Cardiac muscle cell (in vitro differentiated cells and primary cell): ENCODE data around the gene EID3. TPM values are rescaled to one million over a fixed set of nuclear protein-coding genes. Genes with fewer than 3 reads are reported as not detected.

Experiments used
- DNase-seq, 2 donors: peaks; one replicate each; pipeline versions ENCODE4 v3.0.0 to v3.0.0-alpha.2; 2010 to 2017; ENCODE audit warnings: low read depth in 1 of 2, low spot score in 1 of 2
- H3K27ac ChIP-seq: fragments of 200-600 bp; sonication (generic); 2 replicates; pipeline ENCODE4 v1.5.1; 2016
- H3K27me3 ChIP-seq: fragments of 200-600 bp; sonication (generic); 2 replicates; pipeline ENCODE4 v1.6.0; 2016; ENCODE audit warnings: control low read depth
- H3K36me3 ChIP-seq: fragments of 200-600 bp; sonication (generic); 2 replicates; pipeline ENCODE4 v1.5.1; 2016; ENCODE audit warnings: control low read depth
- H3K4me1 ChIP-seq: fragments of 200-600 bp; sonication (generic); 2 replicates; pipeline ENCODE4 v1.8.1; 2017; ENCODE audit warnings: low read depth, mild to moderate bottlenecking, mixed run types
- H3K4me3 ChIP-seq: fragments of 200-600 bp; sonication (generic); 2 replicates; pipeline ENCODE4 v1.5.1; 2016; ENCODE audit warnings: mild to moderate bottlenecking
- H3K9me3 ChIP-seq: fragments of 200-600 bp; sonication (generic); 2 replicates; pipeline ENCODE4 v1.5.1; 2017; ENCODE audit warnings: low read depth, mild to moderate bottlenecking, control low read depth
- polyA plus RNA-seq: library from polyadenylated mRNA; unstranded; fragments of >200 nt; fragmentation: Nextera tagmentation; extraction: Ambion mirVana; gene quantifications from 2 replicates; pipeline ENCODE4 v1.2.1, GENCODE V29; 2016
- total RNA-seq: library from RNA; depleted of rRNA; stranded (reverse); fragments of >200 nt; gene quantifications from 2 replicates; pipeline ENCODE4 v1.2.3, GENCODE V29; 2016
- TF ChIP-seq, protein P1 (sequence below): IDR thresholded peaks from 2 replicates; pipeline ENCODE4 v1.5.1; 2012; ENCODE audit warnings: low read depth, mild to moderate bottlenecking, low read length

EID3 gene
- total and polyA plus RNA-seq, 2 experiments from 2014 or later = 3.0 to 3.3 TPM

DNA sequence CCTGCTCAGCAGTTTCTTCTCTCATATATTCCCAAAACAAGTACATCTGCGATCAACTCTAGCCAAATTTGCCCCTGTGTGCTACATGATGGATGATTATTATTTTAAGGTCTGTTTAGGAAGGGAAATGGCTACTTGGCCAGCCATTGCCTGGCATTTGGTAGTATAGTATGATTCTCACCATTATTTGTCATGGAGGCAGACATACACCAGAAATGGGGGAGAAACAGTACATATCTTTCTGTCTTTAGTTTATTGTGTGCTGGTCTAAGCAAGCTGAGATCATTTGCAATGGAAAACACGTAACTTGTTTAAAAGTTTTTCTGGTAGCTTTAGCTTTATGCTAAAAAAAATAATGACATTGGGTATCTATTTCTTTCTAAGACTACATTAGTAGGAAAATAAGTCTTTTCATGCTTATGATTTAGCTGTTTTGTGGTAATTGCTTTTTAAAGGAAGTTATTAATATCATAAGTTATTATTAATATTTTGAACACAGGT, 45.5 kb downstream of the EID3 start:
- TF ChIP-seq, protein P1, sequence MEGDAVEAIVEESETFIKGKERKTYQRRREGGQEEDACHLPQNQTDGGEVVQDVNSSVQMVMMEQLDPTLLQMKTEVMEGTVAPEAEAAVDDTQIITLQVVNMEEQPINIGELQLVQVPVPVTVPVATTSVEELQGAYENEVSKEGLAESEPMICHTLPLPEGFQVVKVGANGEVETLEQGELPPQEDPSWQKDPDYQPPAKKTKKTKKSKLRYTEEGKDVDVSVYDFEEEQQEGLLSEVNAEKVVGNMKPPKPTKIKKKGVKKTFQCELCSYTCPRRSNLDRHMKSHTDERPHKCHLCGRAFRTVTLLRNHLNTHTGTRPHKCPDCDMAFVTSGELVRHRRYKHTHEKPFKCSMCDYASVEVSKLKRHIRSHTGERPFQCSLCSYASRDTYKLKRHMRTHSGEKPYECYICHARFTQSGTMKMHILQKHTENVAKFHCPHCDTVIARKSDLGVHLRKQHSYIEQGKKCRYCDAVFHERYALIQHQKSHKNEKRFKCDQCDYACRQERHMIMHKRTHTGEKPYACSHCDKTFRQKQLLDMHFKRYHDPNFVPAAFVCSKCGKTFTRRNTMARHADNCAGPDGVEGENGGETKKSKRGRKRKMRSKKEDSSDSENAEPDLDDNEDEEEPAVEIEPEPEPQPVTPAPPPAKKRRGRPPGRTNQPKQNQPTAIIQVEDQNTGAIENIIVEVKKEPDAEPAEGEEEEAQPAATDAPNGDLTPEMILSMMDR = no peak
- no peak for DNase-seq
- Histone ChIP-seq H3K27ac (no peak overlapping the region), H3K36me3 (peaks cover 19% of the 10 kb centered on the region), H3K9me3 (no peaks in the 10 kb centered on the region), H3K4me1 (no peaks in the 10 kb centered on the region), H3K27me3 (no peaks in the 10 kb centered on the region), H3K4me3 (no peak overlapping the region)

DNA sequence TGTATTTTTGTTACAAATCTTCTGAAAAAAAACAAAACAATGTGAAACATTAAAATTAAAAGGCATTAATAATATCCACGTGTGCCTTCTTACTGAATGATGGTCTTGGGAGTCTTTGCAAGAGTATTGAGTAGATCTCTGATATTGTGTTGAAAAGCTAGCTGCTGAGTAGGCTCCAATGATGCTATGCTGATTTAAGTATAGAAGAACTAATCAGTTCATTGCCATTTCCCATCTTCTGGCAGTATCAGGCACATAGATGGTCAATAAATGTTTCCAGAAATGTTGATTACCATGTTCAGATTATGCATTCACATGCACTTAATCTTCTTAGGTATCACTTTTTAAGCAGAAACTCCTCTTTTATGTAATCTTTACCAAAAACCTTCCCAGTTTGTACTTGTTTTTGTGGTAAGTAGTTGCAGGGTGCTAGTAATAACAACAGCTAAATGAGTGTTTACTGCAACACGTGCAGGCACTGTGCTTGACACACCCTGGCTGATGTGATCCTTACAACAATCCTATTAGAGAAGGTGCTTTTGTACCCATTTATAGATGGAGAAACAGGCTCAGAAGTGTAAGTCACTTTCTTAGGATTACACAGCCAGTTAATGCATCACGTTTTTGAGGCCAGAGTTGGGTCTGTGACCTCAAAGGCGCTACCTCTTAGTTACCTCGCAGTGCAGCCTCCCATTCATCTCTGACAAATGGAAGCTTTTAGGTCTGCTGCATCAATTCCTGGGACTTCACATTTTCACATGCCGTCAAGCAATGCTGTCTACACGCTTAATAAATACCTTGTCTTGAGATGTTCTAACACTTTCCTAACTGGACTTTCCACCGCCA, 46.9 kb downstream of the EID3 start:
- H3K4me3 ChIP-seq = no peak overlapping the region
- DNase-seq = no peak
- TF ChIP-seq, protein P1 = no peak
- no peaks in the 10 kb centered on the region for H3K4me1 ChIP-seq
- H3K9me3 ChIP-seq = no peaks in the 10 kb centered on the region
- H3K27ac ChIP-seq = peak overlapping the region; percentile 33
- peaks cover 15% of the 10 kb centered on the region for H3K36me3 ChIP-seq
- no peaks in the 10 kb centered on the region for H3K27me3 ChIP-seq

DNA sequence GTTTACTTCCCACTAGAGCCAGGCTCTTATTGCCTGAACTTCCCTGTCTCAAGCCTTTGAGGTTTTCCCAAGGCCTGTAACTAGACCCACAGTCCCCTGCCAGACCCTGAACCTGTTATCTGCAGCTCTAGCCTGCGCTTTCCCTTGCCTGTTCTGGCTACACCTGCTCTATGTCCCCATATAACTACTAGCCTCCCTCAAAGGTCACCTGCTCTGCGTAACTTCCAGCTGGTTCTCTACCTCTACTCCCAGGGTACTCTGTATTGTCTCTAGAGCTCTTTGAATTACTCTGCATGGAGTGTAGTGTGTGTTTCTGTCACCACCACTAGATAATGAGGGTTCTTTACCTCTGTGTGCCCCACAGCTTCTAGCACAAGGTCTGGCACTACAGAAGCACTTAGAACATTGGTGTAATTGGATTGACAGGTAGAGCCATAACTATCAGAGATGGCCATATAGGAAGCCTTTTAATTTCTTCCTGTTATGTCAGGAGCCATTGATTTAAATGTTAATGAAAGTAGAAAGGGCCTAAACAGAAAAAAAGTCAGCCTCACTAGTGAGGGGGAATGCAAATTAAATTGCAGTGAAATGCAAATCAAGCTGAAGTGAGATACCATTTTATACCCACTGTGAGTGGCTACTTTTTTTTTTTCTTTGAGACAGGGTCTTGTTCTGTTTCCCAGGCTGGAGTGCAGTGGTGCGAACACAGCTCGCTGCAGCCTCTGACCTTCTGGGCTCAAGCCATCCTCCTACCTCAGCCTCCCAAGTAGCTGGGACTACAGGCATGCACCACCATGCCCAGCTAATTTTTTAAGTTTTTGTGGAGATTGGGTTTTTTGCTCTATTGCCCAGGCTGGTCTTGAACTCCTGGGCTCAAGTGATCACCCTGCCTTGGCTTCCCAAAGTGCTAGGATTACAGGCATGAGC, 47.8 kb downstream of the EID3 start:
- H3K4me1 ChIP-seq = no peaks in the 10 kb centered on the region
- TF ChIP-seq, protein P1 = no peak
- peaks cover 15% of the 10 kb centered on the region for H3K36me3 ChIP-seq
- no peaks in the 10 kb centered on the region for H3K9me3 ChIP-seq
- peak in 1 of 2 donors; percentile 18 for DNase-seq
- H3K4me3 ChIP-seq = no peak overlapping the region
- H3K27me3 ChIP-seq = no peaks in the 10 kb centered on the region
- H3K27ac ChIP-seq = peak overlapping the region; percentile 33

DNA sequence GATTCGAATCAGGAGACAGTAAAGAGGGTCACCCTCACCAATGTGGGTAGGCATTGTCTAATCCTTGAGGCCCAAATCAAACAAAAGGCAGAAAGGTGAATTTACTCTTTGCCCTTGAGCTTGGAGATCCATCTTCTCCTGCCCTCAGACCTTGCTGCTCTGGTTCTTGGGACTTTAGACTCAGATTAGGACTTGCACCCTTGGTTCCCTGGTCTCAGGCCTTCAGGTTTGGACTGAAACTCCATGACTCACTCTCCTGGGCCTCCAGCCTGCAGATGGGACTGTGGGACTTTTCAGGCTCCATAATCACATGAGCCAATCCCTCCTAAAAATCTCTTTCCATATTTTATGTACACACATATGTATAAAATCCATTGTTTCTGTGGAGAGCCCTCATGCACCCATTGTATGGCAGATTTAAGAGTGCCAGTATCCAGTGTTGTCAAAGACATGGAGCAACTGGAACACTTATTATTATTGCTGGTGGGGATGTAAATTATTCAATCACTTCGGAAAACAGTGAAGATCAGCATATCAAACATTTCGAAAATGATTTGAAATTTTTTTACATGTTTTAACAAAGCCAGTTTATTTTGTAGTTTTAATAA, 48.7 kb downstream of the EID3 start:
- no peaks in the 10 kb centered on the region for H3K4me1 ChIP-seq
- H3K36me3 ChIP-seq = peaks cover 15% of the 10 kb centered on the region
- no peaks in the 10 kb centered on the region for H3K9me3 ChIP-seq
- no peak overlapping the region for H3K4me3 ChIP-seq
- no peaks in the 10 kb centered on the region for H3K27me3 ChIP-seq
- no peak overlapping the region for H3K27ac ChIP-seq
- TF ChIP-seq, protein P1 = no peak
- DNase-seq = no peak
